ENCODE data around the gene SLCO3A1. TPM values are rescaled to one million over a fixed set of nuclear protein-coding genes. Genes with fewer than 3 reads are reported as not detected.

The SLCO3A1 gene
- total RNA-seq, 1 experiment from 2014 or later = 5.1 TPM

- Histone ChIP-seq H3K27ac (ENCODE audit: low read depth, low read length) (no peak overlapping the region), H3K9me3 (ENCODE audit: control insufficient read depth in 1 of 2, insufficient read depth in 1 of 2, low read depth in 1 of 2, low read length in 2 of 2) (no peaks in the 10 kb centered on the region), H3K36me3 (ENCODE audit: control insufficient read depth in 1 of 2, insufficient read depth in 2 of 2, low read length in 2 of 2) (no peaks in the 10 kb centered on the region), H4K20me1 (ENCODE audit: insufficient read depth) (no peaks in the 10 kb centered on the region), H3K27me3 (ENCODE audit: insufficient read depth, low read length) (no peaks in the 10 kb centered on the region), H3K9ac (ENCODE audit: low read length) (no peak overlapping the region), H3K79me2 (ENCODE audit: insufficient read depth, low read length) (no peaks in the 10 kb centered on the region), H2AFZ (ENCODE audit: low read depth, low read length, poor library complexity, severe bottlenecking) (no peak overlapping the region), H3K4me3 (replicated peaks in 1 of 2; ENCODE audit: low read depth in 1 of 2, low read length in 2 of 2) (no peak overlapping the region), H3K9me2 (ENCODE audit: insufficient read depth) (no peaks in the 10 kb centered on the region), H3K4me2 (ENCODE audit: low read length) (no peak overlapping the region), H3K4me1 (ENCODE audit: control insufficient read depth in 1 of 2, insufficient read depth in 2 of 2, low read length in 2 of 2) (no peaks in the 10 kb centered on the region)
- ATAC-seq (no peak), DNase-seq (ENCODE audit: low read depth, low spot score) (no peak)
- ChIA-PET CTCF (no interaction called here), RAD21 (ENCODE audit: low non-redundant PET in 1 of 2, low total read pairs in 2 of 2, uncharacterized antibody in 2 of 2, unreplicated experiment in 2 of 2) (no interaction called here), POLR2A (no interaction called here)
- TF ChIP-seq EZH2phosphoT487 (IDR thresholded peaks at IDR 0.05; ENCODE audit: borderline replicate concordance) = no peak
- no peak for TF ChIP-seq EZH2 (IDR thresholded peaks at IDR 0.05)
- no peak for TF ChIP-seq SRF (IDR thresholded peaks at IDR 0.05; ENCODE audit: low read depth)
- no peak for TF ChIP-seq POLR2A (IDR thresholded peaks at IDR 0.05; ENCODE audit: borderline replicate concordance, extremely low read depth, insufficient read depth, insufficient read length)
- TF ChIP-seq SP1 (IDR thresholded peaks at IDR 0.05; ENCODE audit: low read depth) = no peak
- no peak for TF ChIP-seq CBX3 (IDR thresholded peaks at IDR 0.05; ENCODE audit: low read depth)
- TF ChIP-seq YY1 (IDR thresholded peaks at IDR 0.05; ENCODE audit: extremely low read depth, insufficient replicate concordance, low read depth, low read length) = no peak
- TF ChIP-seq ELF1 (IDR thresholded peaks at IDR 0.05; ENCODE audit: borderline replicate concordance, low read depth) = no peak
- no peak for TF ChIP-seq FOSL1 (IDR thresholded peaks at IDR 0.05; ENCODE audit: low read depth)
- no peak for TF ChIP-seq ZFX (IDR thresholded peaks at IDR 0.05)
- TF ChIP-seq JUND (IDR thresholded peaks at IDR 0.05) = no peak
- no peak for TF ChIP-seq ZBTB33 (IDR thresholded peaks at IDR 0.05; ENCODE audit: extremely low read depth, insufficient replicate concordance, low read length)
- no peak for TF ChIP-seq MAX (IDR thresholded peaks at IDR 0.05)
- TF ChIP-seq EGR1 (IDR thresholded peaks at IDR 0.05; ENCODE audit: low read depth) = no peak
- no peak for TF ChIP-seq TCF7L2 (IDR thresholded peaks at IDR 0.05; ENCODE audit: borderline replicate concordance, extremely low read depth, insufficient read depth, insufficient read length)
- TF ChIP-seq RAD21 (IDR thresholded peaks at IDR 0.05; ENCODE audit: low read depth) = no peak
- TF ChIP-seq ATF3 (IDR thresholded peaks at IDR 0.05) = no peak
- no TSS peak for BruUV-seq (replicated peaks)
- intact Hi-C loops (cut with micrococcal nuclease) = no loop called here
Observed at GRCh38 chr15:92105611-92106010, 252.1 kb downstream of the SLCO3A1 start.

Data from HCT116 (cell line).